ENCODE results near the gene TCF12.
"Not testable (repeated sequence)": the region's sequence is repeated elsewhere in the genome, so short reads cannot be mapped to it uniquely, and the experiment has no call there.

TCF12 gene

DNA sequence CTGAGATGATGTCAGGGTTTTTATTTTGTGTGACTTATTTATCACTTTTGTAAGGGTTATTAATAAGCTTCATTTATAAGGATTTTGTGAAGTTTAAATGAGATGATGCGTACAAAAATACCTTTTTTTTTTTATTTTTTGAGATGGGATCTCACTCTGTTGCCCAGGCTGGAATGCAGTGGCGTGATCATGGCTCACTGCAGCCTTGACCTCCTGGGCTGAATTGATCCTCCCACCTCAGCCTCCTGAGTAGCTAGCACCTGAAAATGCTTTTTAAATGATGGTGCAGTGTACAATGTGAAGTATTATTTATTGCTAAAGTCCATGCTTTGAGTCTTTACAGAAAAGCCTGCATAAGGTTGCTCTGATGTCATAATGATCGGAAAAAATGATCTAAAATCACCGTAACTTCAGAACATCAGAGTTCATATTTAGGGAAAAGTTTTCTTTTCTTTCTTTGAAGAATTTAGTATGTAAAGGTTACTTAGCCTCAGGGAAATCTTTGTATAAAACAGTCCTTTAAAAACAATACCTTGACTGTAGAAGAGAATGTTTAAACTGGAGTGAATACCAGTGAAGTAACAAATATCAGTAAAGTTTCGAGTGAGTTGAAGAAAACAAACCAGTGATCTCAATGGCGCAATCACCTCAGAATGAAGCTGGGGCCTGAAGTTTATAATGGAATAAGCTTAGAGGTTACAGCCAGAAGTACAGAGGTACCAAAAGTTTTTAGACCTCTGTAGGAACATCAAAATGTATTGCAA lies 29.7 kb downstream of the TCF12 start:
- DNase-seq = no peak

DNA sequence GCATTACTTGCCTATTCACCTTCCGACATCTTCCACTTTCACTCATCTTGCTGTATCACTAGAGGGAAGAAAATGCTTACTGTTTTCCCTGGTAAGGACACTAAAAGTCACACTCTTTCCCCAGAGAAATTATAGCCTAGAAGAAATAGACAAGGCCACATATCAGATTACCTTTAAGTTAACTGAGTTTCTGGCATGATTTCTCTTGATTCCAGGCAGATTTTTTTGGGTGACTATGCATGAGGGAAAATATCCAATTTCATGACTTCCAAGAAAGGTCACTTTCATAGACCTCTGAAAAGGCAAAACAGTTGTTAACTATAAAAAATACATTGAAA lies 30.3 kb downstream of the TCF12 start:
- DNase-seq = no peak

GRCh38 chr15:56950979-56951378 lies 32.5 kb downstream of the TCF12 start:
- DNase-seq = no peak

GRCh38 chr15:56953790-56954189 lies 35.3 kb downstream of the TCF12 start:
- no peak for DNase-seq

DNA sequence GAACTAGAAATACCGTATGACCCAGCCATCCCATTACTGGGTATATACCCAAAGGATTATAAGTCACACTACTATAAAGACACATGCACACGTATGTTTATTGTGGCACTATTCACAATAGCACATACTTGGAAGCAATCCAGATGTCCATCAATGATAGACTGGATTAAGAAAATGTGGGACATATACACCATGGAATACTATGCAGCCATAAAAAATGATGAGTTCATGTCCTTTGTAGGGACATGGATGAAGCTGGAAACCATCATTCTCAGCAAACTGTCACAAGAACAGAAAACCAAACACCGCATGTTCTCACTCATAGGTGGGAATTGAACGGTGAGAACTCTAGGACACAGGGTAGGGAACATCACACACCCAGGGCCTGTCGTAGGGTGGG lies 36.6 kb downstream of the TCF12 start:
- DNase-seq = not testable (repeated sequence)

DNA sequence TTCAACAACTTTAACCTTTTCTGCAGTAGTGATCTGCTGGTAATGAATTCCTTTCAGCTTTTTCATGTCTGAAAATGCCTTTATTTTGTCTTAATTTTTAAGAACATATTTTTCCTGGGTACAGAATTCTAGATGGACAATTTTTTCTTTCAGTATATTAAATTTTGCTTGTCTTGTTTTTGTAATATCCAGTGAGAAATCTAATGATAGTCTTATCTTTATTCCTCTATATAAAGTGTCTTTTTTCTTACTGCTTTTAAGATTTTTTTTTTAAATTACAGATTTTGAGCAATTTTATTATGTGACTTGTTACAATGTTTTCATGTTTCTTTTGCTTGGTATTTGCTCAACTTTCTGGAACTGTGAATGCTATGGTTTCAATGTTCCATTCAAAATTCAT lies 38.1 kb downstream of the TCF12 start:
- DNase-seq = no peak

- DNase-seq = no peak
Measured at GRCh38 chr15:56957812-56958406, 39.5 kb downstream of the TCF12 start.

- no peak for DNase-seq
Measured at GRCh38 chr15:56959318-56959648, 40.8 kb downstream of the TCF12 start.

DNA sequence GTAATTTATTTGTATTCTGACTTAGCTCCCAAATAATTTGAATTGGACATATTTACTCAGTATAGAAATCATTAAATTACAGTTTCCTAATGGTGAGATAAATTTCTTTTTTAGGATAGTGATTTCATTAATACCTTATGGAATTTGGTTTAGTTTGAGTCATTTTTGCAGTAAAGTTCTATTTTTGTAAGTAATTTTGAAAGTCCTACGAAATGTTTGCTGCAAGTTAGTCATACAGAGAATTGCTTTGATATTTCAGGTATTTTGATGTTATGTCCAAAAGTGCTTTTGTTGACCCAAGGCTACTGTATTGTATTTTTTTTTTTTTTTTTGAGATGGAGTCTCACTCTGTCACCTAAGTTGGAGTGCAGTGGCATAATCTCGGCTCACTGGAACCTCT lies 41.7 kb downstream of the TCF12 start:
- DNase-seq = no peak

DNA sequence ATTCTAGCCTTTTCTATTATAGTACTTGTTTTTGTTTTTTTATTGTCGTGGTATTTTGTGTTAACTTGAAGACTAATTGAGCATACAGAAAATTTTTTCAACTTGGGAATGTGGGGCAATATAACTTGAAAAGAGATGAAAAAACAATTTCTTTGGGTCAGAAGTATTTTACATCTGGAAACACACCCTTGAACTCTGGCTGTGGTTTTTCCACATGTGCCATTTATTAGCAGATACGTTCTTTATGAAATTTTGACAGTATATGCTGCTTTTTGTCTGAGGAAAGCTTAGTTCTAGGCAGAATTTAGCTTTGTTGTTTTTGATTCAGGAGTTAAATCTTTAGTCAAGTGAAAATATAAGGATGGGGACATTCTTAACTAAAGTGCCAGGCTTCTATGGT lies 44.7 kb downstream of the TCF12 start:
- no peak for DNase-seq

DNA sequence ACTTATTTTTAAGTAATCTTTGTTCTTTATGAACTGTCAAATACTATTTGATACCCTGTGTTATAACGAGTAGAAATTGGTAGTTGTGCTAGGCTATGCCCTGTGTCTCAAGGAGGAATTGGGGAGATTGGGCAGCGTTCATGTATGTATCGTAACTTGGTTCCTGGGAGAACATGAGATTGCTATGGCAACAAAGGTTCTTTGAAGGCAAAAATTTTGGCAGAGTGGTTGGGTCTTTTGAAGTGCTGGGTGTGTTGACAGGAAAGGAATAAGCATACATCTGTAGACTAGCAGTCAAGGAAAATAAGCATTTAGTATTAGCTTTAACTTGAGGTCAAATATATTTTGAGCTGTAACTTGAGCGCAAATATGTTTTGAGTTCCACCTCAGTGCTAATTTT lies 45.3 kb downstream of the TCF12 start:
- no peak for DNase-seq

- no peak for DNase-seq
Measured at GRCh38 chr15:56964182-56964581, 45.7 kb downstream of the TCF12 start.

DNA sequence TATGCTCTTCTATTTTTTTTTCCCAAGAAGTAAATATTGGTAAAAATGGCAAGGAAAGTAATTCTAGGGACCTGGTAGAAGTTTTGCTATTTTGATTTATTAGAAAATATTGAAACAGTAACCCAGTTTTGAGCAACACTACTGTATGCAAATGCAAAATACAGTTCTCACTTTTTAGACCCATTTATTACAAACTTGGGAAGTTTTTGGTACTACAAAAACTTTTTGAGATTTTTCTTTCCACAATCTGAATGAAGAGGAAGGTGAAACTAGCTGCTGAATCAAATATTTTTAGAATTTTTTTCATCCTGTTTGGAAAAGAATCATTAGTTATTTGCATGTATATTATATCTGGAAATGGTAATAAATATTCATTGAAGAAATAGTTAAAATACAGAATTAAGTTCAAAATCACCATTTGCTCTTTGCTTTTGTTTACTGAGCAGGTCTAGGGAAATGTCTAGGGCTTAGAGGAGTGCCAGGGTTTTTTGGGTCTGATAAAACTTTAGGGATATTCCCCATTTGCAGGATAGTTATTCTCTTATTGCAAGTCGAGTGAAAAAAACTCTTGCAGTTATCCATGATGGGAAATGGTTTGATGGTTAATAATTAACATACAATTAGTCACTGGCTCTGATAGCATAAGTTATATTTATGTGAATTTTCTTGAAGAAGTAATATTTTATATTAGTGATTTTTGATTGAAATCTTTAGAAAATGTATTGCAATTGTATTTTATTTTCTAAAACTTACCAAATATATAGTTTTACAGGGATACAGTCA lies 47.0 kb downstream of the TCF12 start:
- no peak for DNase-seq

GRCh38 chr15:56967336-56967735 lies 48.9 kb downstream of the TCF12 start:
- no peak for DNase-seq

- DNase-seq = no peak
Measured at GRCh38 chr15:56968256-56968655, 49.8 kb downstream of the TCF12 start.

DNA sequence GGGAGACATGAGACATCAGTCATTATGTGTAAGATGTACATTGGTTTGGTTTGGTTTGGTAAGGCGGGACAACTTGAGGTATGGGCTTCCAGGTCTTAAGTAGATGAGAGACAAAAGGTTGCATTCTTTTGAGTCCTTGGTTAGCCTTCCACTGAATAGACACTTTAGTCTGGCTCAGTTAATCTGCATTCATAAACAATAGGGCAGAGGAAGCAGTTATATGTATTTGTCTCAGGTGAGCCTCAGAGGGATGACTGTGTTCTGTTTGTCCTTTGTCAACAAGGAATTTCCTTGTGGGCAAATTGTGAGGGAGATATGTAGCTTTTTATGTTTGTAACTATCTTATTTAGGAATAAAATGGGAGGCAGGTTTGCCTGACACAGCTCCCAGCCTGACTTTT lies 50.4 kb downstream of the TCF12 start:
- DNase-seq = no peak

DNA sequence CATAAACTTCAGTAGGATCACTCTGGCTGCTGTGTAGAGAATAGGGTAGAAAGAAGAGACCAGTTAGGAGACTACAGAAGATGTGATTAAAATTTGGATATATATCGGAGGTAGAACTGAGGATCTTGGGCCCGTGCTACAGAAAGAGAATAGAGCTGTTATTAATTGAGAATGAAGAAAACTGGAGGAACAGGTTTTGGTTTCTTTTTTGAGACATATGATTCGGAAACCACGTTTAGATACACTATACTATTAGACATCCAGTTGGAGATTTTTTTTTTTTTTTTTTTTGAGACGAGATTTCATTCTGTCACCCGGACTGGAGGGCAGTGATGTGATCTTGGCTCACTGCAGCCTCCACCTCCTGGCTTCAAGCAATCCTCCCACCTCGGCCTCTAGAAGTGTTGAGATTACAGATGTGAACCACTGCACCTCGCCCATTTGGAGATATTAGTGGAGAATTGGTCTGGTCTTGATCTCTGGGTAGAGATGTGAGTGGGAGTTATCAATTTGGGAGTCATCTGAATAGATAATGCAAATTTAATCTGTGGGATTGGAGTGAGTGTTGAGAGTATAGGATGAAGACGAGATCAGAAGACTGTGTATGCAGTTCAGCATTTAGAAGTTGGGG lies 50.9 kb downstream of the TCF12 start:
- DNase-seq = no peak

GRCh38 chr15:56971571-56971970 lies 53.1 kb downstream of the TCF12 start:
- DNase-seq = no peak

- DNase-seq = no peak
Measured at GRCh38 chr15:56972016-56972415, 53.6 kb downstream of the TCF12 start.

GRCh38 chr15:56972426-56972825 lies 54.0 kb downstream of the TCF12 start:
- DNase-seq = no peak

- no peak for DNase-seq
Measured at GRCh38 chr15:56973463-56973862, 55.0 kb downstream of the TCF12 start.

DNA sequence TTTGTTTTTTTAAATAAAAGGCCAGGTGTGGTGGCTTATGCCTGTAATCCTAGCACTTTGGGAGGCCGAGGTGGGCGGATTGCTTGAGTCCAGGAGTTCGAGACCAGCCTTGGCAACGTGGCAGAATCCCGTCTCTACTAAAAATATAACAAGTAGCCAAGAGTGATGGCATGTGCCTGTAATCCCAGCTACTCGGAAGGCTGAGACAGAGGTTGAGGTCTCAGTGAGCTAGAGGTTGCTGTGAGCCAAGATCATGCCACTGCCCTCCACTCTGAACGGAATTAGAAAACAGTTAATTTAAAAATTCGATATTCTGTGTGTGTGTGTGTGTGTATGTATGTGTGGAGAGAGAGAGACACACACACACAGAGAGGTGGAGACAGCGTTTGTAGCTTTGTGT lies 58.8 kb downstream of the TCF12 start:
- DNase-seq = no peak

DNA sequence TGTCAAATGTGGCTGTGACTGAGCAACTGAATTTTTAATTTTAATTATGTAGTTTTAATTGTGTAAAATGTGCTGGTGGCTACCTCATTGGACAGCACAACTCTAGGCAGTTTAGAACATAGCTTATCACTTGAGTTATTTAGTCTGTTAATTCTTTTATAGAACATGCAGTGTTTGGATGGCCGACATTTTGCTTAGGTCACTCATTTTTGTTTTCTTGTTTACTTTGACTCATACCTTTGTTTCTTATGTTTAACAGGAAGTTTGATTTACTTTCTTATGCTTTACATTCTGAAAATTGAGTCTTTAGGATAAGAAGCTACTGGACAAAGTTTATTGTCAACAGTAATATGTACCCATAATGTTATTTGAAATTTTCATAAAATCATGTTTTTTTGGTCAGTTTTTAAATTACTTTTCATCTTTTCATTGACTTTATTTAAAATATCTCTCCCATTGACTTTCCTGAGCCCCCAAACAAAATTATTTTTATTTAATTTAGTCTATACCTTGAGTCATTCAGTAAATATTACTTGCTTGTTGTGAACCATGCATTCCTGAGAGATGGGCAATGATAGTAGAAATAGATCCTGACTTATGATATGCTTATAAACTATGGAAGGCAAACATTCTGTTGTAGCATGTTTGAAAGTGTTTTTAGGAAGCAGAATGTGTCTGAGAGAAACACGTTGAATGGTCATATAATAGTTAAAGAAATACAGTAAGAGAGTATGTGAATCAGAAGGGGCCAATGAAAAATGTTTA lies 60.6 kb downstream of the TCF12 start:
- DNase-seq = no peak
